ENCODE data around the gene XKR7. TPM values are rescaled to one million over a fixed set of nuclear protein-coding genes. Genes with fewer than 3 reads are reported as not detected.

The XKR7 gene
- total and polyA plus RNA-seq, 2 donors (not counting 3 experiments of a cell fraction or from before 2014, with no cell fraction given): 0.04 TPM; not detected in 1

GRCh38 chr20:32052778-32053362 is 84.9 kb downstream of the XKR7 start:
- H3K36me3 ChIP-seq (ENCODE audit: control insufficient read depth in 2 of 2, extremely low read depth in 1 of 2, insufficient read depth in 2 of 2, low read length in 2 of 2): no peaks in the 10 kb centered on the region
- POLR2A ChIA-PET: no interaction called here
- no peak overlapping the region for H3K4me2 ChIP-seq (ENCODE audit: insufficient read depth, low read length)
- no peak overlapping the region for H3K9ac ChIP-seq (replicated peaks; ENCODE audit: extremely low read depth, insufficient read depth, low read length)
- CTCF ChIA-PET: interaction anchor here (1.7 kb wide), 1 partner anchor 11 kb away, joined by 8 read pairs; no protein-coding TSS in a partner anchor
- peaks cover 4% of the 10 kb centered on the region for H3K4me1 ChIP-seq (ENCODE audit: control insufficient read depth, extremely low read depth, insufficient read depth, low read length)
- H3K9me3 ChIP-seq (replicated peaks; ENCODE audit: control insufficient read depth, insufficient read depth, low read length): no peaks in the 10 kb centered on the region
- H3K9me1 ChIP-seq (replicated peaks; ENCODE audit: control insufficient read depth, extremely low read depth, insufficient read depth, low read length): no peaks in the 10 kb centered on the region
- H2AFZ ChIP-seq (ENCODE audit: low read depth, low read length): no peak overlapping the region
- BruUV-seq (replicated peaks): no TSS peak
- dilution Hi-C loops (cut with MboI; ENCODE audit: extremely low pct_ligation_motif_present, low sequenced_read_pairs): no loop called here
- no peak for DNase-seq (ENCODE audit: low read depth, low spot score)
- no peak overlapping the region for H3K4me3 ChIP-seq (replicated peaks in 1 of 3; ENCODE audit: insufficient read depth in 1 of 3, low read depth in 1 of 3, low read length in 3 of 3)
- no peak for FAIRE-seq
- H4K20me1 ChIP-seq (replicated peaks; ENCODE audit: control insufficient read depth, extremely low read depth, insufficient read depth, low read length): no peaks in the 10 kb centered on the region
- intact Hi-C loops (cut with micrococcal nuclease): no loop called here
- H3K27ac ChIP-seq (ENCODE audit: insufficient read depth, low read depth, low read length): no peak overlapping the region
- no peaks in the 10 kb centered on the region for H3K79me2 ChIP-seq (ENCODE audit: control insufficient read depth, insufficient read depth, low read length)
- peaks cover 41 to 49% of the 10 kb centered on the region in 2 experiments for H3K27me3 ChIP-seq (ENCODE audit: control insufficient read depth in 2 of 2, insufficient read depth in 2 of 2, low read length in 2 of 2)
- TF ChIP-seq MAX (IDR thresholded peaks at IDR 0.05; ENCODE audit: insufficient read depth, insufficient read length) (no peak), JUN (IDR thresholded peaks at IDR 0.05; ENCODE audit: borderline replicate concordance, insufficient read depth, insufficient read length, low read depth) (no peak), FOS (IDR thresholded peaks at IDR 0.05; ENCODE audit: borderline replicate concordance, insufficient read depth, low read length) (no peak), POLR2AphosphoS5 (IDR thresholded peaks at IDR 0.05; ENCODE audit: insufficient read depth, low read depth, low read length) (no peak)

Small RNAs within 50 kb of the gene (small RNA-seq; reads per million reads assigned to genes)
- gene RNA5SP481 (ENCODE audit: insufficient read depth, insufficient read length, low read depth, low replicate concordance) (not detected), gene RNA5SP482 (ENCODE audit: insufficient read depth, insufficient read length, low read depth, low replicate concordance) (not detected)

Other genes with a start within 250 kb of the XKR7 start
- 101 and 105 TPM in 2 replicates for gene BCL2L1, start 245.3 kb upstream of the XKR7 start, total RNA-seq
- 78.0 and 81.3 TPM in 2 replicates for gene BCL2L1, start 245.3 kb upstream of the XKR7 start, polyA plus RNA-seq
- 112 and 114 TPM in 2 replicates for gene TPX2, start 228.9 kb upstream of the XKR7 start, total RNA-seq
- 18.1 and 24.8 TPM in 2 replicates for gene TPX2, start 228.9 kb upstream of the XKR7 start, polyA plus RNA-seq
- gene MYLK2, start 148.8 kb upstream of the XKR7 start, total RNA-seq: 2.7 and 3.2 TPM in 2 replicates
- gene MYLK2, start 148.8 kb upstream of the XKR7 start, polyA plus RNA-seq: 2.6 and 3.7 TPM in 2 replicates
- gene FOXS1, start 122.5 kb upstream of the XKR7 start, total RNA-seq: not detected in 2 replicates
- 0.81 and 0.84 TPM in 2 replicates for gene FOXS1, start 122.5 kb upstream of the XKR7 start, polyA plus RNA-seq
- gene DUSP15, start 97.6 kb upstream of the XKR7 start, total RNA-seq: 0.62 TPM in 1 of 2 replicates, not detected in the other
- 0.33 and 0.75 TPM in 2 replicates for gene DUSP15, start 97.6 kb upstream of the XKR7 start, polyA plus RNA-seq
- not detected in 2 replicates for gene TTLL9, start 97.5 kb upstream of the XKR7 start, total RNA-seq
- 0.03 TPM in 1 of 2 replicates, not detected in the other for gene TTLL9, start 97.5 kb upstream of the XKR7 start, polyA plus RNA-seq
- gene PDRG1, start 16.1 kb upstream of the XKR7 start, total RNA-seq: 12.6 and 14.6 TPM in 2 replicates
- 13.1 and 17.0 TPM in 2 replicates for gene PDRG1, start 16.1 kb upstream of the XKR7 start, polyA plus RNA-seq
- gene CCM2L, start 42.3 kb downstream of the XKR7 start, total RNA-seq: 12.4 and 13.4 TPM in 2 replicates
- gene CCM2L, start 42.3 kb downstream of the XKR7 start, polyA plus RNA-seq: 10.8 and 15.1 TPM in 2 replicates
- gene HCK, start 84.1 kb downstream of the XKR7 start, total RNA-seq: not detected in 2 replicates
- not detected in 2 replicates for gene HCK, start 84.1 kb downstream of the XKR7 start, polyA plus RNA-seq
- 46.4 and 48.2 TPM in 2 replicates for gene TM9SF4, start 141.6 kb downstream of the XKR7 start, total RNA-seq
- 61.9 and 67.3 TPM in 2 replicates for gene TM9SF4, start 141.6 kb downstream of the XKR7 start, polyA plus RNA-seq
- gene PLAGL2, start 239.6 kb downstream of the XKR7 start, total RNA-seq: 14.6 and 15.2 TPM in 2 replicates
- 7.0 and 8.2 TPM in 2 replicates for gene PLAGL2, start 239.6 kb downstream of the XKR7 start, polyA plus RNA-seq
- gene POFUT1, start 239.7 kb downstream of the XKR7 start, total RNA-seq: 48.1 and 51.4 TPM in 2 replicates
- 29.0 and 30.9 TPM in 2 replicates for gene POFUT1, start 239.7 kb downstream of the XKR7 start, polyA plus RNA-seq